Measurements from ENCODE around the gene DGKQ.
"Not testable (repeated sequence)": the region's sequence is repeated elsewhere in the genome, so short reads cannot be mapped to it uniquely, and the experiment has no call there.

DGKQ gene

DNA sequence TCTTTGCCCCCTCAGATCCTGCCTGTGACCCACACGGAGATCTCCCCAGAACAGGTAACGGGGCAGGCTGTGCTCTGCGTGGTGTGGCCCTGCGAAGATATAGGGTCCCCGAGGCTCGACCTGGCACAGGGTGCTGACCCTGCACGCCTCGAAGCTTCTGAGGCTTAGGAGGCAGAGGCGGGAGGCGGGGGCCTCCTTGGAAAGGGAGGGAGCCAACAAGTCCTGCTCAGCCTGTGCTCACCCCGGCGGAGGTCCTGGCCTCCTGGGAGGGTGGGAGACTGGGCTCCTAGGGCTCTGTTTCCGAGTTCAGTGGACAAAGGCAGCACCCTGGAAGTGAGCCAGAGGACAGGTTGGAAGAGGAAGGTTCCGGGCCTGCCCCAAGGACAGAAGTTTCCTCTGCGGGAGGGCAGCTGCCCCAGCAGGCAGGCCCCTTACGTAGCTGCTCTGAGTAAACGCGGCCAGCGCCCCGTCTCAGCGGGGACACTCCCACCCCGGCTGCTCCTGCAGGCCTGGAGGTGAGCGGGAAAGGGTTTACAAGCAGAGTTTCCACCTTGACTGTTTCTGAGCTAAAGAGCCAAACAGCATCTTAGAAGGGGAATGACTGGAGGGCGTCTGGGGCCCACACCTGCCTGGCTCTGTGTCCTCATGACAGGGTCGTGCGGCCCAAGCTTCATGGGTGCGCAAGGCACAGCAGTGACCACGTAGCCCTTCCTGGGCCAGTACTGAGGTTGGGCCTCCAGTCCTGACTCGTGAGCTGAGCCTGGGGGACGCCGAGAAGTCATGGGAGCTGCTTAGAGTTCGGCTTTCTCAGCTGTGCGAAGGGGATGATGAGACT is 25.1 kb downstream of the DGKQ start:
- DNase-seq, result no peak

DNA sequence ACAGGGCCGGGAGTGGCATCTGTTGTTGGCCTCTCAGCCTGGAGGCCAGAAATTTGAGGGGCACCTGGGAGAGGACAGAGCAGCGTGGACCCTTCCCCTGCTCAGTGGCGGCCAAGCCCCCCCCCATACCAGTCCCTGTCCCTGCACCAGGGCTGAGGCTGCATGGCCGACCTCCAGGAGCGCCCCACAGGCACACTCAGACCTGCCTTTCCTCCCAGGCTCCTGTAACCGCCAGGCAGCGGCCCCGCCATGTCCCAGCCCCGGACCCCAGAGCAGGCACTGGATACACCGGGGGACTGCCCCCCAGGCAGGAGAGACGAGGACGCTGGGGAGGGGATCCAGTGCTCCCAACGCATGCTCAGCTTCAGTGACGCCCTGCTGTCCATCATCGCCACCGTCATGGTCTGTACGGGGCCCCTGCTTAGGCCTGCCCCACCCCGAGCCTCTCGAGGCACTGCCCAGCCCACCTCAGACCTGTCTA is 25.8 kb downstream of the DGKQ start:
- no peak for DNase-seq

DNA sequence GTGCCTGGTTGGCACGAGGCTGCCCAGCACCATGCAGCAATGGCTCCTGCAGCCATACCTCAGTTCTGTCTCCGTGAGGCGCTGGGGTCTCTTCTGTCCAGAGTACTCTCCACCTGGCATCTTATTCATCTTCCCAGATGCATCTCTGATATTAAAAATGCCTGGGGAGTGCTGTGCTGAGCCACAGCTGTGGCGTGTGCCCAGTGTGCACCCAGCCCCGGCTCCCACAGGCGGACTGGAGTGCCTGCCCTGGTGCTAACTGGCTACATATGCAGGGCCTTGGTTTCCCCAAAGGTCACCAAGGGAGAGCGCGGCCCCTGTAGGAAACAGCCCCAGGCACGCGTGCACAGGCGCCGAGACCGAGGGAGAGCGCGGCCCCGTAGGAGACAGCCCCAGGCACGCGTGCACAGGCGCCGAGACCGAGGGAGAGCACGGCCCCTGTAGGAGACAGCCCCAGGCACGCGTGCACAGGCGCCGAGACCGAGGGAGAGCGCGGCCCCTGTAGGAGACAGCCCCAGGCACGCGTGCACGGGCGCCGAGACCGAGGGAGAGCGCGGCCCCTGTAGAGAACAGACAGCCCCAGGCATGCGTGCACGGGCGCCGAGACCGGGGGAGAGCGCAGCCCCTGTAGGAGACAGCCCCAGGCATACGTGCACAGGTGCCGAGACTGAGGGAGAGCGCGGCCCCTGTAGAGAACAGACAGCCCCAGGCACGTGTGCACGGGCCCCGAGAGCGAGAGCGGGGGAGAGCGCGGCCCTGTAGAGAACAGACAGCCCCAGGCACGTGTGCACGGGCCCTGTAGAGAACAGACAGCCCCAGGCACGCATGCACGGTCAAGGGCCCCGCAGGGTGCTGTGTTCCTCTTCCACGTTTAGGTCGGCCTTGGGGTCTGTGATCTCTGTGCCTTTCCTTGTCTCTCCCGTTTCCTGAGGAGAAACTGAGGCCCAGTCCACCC is 26.6 kb downstream of the DGKQ start:
- DNase-seq, result no peak

DNA sequence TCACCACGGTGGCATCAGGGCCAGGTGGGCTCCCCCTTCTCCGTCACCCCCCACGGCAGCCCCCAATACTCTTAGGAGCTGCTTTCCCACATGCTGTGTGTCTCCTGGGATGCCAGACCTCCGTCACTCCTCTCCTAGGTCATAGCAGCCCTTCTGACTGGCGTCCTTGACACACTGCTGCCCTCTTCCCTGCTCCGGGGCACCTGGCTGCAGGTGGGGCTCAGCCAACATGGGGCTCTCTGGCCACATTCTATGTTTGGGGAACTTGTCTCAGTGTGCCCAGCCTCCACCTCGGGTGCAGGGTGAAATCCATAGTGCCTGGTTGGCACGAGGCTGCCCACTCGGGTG is 27.3 kb downstream of the DGKQ start:
- no peak for DNase-seq

DNA sequence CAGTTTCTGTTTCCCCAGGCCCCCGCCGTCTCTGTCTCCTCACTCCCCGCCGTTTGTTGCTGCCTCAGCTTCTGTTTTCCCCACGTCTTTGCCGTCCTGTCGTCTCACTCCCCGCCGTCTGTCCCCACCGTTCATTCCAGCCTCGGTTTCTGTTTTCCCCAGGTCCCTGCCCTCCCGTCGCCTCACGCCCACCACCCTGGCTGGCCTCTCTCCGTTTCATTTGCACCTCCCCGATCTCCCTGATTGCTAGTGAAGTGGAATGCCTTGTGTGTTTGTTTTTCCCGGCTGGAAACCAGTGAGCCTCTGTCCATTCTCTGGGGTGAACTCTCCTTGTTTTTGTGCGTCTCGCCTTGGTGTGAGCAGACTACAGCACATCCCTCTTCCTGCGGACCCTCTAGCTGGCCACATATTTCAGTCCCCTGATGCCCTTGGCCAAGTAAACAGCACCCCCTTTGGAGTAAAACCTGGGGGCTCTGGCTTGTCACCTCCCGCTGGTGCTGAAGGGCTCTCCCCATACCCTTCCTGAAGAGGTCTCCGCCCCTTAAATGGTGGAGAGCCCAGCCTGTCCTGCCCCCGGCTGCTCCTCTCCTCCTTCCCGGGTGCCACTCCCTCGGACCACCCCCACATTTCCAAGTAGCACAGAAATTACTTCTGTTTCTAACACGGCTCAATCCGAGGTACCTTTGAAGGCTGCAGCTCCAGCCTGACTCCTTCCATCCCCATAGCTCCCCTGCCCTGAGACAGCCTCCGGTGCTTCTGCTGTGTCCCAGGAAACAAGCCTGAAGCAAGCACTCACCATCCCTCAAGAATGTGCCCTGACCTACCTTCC is 27.9 kb downstream of the DGKQ start:
- no peak for DNase-seq

DNA sequence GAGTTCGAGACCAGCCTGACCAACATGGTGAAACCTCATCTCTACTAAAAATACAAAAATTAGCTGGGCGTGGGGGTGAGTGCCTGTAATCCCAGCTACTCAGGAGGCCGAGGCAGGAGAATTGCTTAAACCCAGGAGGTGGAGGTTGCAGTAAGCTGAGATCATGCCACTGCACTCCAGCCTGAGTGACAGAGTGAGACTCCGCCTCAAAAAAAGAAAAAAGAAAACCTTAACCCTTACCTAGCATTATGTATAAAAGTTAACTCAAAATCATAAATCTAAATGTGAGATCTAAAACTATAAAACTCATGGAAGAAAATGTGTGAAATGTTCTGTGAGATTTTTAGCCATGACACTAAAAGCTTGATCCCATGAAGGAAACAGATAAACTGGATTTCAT is 33.9 kb downstream of the DGKQ start:
- not testable (repeated sequence) for DNase-seq

DNA sequence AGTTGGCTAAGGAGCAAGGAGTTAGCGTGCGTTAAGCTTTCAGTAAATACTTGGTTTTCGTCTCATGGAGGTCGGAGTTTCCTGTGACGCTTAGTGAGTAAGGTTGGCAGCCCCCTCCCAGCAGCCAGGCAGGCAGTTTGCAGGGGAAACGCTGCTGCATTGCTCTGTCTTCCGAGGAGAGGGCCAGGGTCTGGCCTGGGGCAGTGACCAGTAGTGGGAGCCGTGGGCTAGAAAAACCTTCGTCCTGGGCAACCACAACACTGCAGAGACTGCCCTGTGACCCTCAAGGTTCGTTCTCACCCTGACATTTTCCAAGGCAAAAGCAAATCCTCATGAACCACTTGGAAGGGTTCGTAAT is 40.7 kb downstream of the DGKQ start:
- no peak for DNase-seq

DNA sequence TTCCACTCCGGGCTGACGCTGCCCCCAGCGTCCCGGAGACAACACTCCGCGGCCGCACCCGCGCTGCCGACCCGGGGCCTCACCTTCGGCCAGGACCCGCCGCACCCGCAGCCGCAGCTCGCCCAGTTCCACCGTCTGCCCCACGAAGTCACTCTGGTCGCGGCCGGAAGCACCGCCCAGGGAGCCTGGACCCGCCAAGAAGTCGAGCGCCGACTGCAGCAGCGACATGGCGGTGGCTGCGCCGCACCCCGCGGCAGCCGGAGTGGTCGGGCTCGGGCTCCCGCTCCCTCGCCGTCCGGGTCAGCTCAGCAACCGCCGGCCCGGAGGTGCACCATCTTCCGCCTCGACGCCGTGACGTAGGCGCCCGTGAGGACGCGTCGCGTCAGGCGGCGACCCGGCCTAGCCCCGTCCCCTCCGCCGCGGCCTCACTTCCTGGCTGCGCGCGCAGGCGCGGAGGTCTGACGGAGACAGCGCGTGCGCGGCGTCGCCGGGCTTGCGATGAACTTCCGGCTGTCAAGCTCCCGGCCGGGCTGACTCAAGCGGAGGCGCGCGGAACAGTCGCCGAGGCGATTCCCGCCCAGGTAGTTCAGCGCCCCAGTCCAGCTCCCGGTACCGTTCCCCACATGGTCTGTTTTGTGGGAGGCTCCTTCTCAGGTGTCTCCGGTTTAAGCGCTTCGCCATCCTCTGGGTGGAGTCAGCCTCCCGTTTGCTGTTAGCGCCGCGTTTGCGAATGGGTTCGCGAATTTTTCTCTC is 41.2 kb downstream of the DGKQ start, which contains the start of the genes GAK and TMEM175:
GAK (minus strand) TSS at position 357 of the 753 bp plus-strand sequence; CDS start at position 228, 129 bp downstream.
TMEM175 (plus strand) TSS at position 501 of the 753 bp plus-strand sequence. CDS start 15,280 bp downstream, outside the sequence.
- peak; percentile 80 to 92 for DNase-seq

DNA sequence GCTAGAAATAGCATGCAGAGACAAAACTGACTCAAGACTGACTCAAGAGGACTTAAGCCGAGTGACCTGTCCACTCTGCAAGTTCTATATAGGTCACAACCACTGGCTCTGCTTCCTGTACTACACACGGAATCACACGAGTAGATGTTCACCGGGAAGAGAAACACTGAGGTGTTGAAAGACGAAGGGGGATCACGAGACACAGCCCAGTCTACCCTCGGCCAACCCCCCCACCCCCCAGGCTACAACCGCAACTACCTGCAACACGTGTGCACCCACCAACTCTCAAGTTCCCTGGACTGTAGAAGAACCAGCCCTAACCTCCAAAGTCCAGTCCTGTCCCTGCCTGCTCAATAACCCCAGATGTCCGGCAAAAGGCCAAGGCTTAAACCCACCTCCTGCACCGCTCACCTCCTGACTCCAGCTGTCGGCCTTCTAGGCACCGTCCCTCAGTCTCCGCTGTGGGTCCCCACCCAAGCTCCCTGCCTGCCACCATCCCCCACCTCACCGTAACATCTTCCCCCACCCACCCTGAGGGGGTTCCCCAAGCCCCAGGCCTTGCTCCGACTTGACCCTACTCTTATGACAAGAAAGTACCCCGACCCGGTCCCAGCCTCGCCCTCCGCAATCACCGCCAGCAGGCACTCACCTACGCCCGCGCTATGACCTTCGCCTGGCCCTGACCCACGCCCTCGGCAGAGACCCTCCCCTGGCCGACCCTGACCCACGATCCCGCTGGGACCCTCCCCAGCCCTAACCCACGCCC is 42.0 kb downstream of the DGKQ start:
- no peak for DNase-seq

DNA sequence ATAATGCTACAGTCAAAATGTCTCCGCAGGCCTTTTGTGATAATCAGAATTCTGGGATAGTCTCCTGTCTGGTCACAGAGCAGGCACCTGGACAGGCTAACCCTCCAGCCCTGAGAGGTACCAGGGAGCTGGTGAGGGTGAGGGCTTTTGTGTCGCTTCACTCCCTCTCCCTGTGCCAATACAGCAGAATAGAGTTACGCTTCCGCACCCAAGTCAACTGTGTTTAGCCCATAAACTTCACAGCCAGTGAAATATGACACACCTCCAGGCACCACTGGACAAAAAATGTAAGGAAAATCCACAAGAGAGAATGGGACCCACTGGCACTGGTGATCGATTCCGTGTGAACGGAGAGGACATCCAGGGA is 42.6 kb downstream of the DGKQ start:
- DNase-seq, result no peak

DNA sequence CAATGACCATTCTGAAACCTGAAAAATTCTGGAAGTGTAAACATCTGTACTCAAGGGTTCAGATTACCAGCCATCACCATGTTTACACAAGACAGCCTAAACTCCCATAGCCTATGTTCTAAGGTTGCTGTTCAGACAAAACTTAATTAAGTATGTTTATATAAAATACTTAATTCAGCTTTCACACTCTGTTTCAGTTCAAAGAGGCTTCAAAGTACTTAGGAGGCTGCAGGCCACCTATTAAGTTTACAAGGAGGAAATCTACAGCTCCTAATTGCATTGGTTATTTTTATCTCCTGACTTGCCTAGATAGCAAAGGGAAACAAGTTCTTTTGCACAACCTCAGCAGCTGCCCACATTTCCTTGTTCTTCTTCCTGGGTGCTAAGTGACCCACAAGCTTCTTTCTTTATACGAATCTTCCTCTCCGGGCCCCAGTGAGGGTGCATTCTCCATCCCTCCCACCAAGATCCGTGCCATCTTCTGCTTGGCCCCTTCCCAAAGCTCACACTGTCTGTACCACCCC is 43.3 kb downstream of the DGKQ start:
- no peak for DNase-seq

DNA sequence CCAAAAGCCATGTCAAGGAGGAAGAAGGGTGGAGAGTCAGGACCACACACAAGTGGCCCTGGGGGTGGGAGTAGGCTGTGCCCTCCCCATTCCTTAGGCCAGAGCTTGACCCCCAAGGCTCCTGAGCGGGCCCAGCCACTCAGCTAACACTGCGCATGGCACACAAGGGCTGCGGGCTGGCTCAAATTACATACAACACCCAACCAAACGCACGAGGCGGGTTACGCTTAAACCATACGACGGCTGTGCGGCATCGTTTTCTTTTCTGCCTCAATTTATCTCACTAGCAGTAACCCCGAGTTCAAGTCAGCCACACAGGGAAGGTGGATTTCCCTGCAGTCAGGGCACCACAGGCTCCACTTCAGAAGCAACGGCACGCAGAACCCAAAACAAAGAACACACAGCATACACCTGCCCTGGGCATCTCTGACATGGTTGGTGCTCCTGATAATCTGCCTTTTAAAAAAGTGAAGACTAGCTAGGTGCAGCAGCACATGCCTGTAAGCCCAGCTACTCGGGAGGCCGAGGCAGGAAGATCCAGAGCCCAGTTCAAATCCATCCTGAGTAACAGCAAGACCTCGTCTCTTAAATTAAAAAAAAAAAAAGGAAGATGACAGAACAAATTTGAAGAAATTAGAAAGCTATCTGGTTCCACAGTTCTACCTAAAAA is 44.1 kb downstream of the DGKQ start:
- no peak for DNase-seq

DNA sequence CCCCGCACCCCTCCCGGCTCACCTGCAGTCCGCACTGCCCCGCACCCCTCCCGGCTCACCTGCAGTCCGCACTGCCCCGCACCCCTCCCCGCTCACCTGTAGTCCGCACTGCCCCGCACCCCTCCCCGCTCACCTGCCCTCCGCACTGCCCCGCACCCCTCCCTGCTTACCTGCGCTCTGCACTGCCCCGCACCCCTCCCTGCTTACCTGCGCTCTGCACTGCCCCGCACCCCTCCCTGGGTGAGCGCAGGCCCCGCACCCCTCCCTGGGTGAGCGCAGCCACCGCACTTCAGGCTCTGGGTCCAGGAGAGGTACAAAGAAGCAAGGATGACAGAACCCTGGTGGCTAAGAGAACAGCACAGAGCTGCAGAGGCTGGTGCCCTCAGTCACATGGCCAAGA is 45.8 kb downstream of the DGKQ start:
- DNase-seq, result not testable (repeated sequence)

DNA sequence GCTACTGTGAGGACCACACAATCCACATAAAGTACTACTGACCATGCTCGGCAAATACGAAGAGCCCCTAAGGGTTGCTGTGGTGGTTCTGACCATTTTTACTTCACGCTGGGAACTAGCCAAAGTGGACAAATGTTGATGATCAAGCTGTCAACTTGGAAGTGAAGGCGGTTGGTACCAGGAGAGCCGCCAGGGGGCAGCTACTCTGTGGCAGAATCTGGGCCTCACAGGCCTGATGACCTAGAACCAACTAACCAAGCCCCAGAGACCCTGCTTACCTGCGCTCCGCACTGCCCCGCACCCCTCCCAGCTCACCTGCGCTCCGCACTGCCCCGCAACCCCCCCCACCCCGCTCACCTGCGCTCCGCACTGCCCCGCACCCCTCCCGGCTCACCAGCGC is 46.8 kb downstream of the DGKQ start:
- DNase-seq, result no peak

DNA sequence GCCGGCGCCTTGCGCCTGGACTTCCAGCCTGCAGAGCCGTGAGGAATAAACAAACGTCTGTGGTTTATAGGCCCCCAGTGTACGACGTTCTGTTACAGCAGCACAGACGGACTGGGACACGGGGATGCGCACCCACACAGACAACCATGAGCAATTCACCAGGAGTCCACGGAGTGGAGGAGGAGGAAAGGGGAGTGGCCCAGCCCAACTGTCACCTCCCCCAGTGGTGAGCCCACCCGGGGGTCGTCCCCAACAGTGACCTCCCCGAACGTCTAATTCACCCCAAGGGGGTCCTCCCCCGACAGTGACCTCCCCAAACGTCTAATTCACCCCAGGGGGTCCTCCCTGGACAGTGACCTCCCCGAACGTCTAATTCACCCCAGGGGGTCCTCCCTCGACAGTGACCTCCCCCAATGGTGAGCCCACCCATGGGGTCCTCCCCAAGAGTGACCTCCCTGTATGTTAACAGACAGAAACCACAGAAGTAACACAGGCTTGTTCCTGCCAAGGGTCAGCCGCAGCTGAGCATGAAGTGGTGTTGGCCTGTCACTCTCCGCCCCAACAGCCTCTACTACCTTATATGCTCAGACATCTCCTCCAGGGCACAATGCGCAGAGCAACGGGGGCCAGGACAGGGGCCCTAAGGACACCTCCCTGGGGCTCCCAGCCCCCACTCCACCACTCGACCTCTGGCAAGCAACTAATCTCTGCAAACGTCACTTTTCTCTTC is 47.4 kb downstream of the DGKQ start:
- no peak for DNase-seq

DNA sequence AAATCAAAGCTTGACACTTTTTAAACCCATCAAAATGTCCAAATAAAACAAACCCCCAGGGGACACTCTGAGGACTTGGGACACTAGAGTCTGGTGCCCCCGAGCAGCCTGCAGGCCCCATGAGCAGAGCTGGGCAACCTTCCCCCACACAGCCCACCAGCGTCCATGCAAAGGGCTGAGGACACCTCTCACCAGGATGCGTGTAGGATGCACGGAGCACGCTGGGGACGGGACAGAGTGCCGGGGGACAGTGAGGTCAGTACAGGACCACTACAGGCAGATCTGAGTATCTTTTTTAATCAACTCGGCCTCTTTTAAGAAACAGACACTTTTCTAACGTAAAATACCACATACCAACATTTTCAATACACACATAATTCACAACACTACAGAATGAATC is 48.2 kb downstream of the DGKQ start:
- DNase-seq, result no peak

DNA sequence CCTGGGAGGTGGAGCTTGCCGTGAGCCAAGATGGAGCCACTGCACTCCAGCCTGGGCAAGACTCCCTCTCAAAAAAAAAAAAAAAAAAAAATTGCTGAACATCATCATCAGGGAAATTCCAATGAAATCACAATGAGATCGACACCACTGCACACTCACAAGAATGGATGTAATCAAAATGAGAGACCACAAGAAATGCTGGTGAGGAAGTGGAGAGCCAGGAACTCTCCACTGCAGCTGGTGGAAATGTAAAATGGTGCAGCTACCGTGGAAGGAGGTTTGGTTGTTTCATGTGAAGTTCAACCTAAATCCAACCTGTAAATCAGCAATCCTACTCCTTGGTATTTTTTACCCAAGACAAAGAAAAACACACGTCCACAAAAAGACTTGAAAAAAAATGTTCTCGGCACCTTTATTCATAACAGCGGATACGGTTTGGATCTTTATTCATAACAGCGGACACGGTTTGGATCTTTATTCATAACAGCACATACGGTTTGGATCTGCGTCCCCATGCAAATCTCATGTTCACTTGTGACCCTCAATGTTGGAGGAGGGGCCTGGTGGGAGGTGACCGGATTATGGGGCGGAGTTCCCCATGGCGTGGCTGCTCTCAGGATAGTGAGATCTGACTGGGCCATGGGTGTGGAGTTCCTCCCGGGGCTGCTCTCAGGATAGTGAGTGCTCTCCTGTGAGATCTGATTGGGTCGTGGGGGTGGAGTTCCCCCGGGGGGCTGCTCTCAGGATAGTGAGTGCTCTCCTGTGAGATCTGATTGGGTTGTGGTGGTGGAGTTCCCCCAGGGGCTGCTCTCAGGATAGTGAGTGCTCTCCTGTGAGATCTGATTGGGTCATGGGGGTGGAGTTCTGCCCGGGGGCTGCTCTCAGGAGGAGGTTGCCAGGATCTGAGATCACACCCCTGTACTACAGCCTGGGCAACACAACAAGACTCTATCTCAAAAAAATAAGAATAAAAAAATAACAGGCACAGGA is 49.0 kb downstream of the DGKQ start:
- no peak for DNase-seq

DNA sequence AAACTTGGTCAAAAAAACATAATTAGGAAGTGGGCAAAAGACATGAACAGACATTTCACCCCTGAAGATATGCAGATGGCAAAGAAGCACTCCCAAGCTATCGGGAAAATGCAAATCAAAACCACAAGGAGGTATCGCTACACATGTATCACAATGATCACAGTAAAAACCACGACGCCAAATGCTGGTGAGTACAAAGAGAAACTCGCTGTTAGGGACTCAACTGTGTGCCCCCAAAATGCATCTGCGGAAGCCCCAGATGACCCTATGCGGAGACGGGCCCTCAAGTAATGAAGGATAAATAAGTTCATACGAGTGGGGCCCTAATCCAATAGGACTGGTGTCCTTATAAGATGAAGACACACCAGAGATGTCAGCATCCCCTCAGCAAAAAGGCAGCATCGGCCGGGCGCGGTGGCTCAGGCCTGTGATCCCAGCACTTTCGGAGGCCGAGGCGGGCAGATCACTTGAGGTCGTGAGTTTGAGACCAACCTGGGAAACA is 51.5 kb downstream of the DGKQ start:
- DNase-seq, result no peak

All from NCI-H524 (cell line).